Measurements from ENCODE around the gene RHCE. TPM values are rescaled to one million over a fixed set of nuclear protein-coding genes. Genes with fewer than 3 reads are reported as not detected.
"Not testable (repeated sequence)": the region's sequence is repeated elsewhere in the genome, so short reads cannot be mapped to it uniquely, and the experiment has no call there.

RHCE gene
- polyA plus RNA-seq, 3 donors: 0.47 TPM; not detected in 2

DNA sequence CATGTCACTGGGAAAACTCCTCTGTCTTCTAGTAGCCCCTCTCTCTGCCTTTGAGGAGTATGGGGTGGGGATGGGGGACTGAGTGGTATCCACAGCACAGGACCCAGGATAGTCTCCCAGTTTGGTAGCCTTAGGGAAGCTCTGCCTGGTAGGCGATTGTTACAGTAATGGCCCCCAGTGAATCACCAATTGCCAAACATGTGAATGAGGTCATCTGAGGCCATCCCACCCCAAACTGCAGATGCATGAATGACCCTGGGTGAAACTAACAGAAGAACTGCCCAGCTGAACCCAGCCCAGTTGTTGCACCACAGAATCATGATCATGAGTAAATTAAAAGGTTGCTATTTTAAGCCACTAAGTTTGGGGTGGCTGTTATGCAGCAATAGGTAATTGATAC lies 6.0 kb downstream of the RHCE start:
- peaks cover 2 to 11% (median 3%) of the 10 kb centered on the region in 7 donors for H3K9me3 Mint-ChIP-seq
- H3K79me2 ChIP-seq (ENCODE audit: insufficient read depth, low read length); H3K9me3 ChIP-seq (replicated peaks in 1 of 2; ENCODE audit: control insufficient read depth in 1 of 2, insufficient read depth in 1 of 2, low read length in 2 of 2); intact Hi-C loops (cut with micrococcal nuclease); H3K27me3 ChIP-seq (ENCODE audit: control insufficient read depth in 2 of 2, insufficient read depth in 2 of 2, low read length in 2 of 2); H3K36me3 ChIP-seq (replicated peaks in 1 of 2; ENCODE audit: control insufficient read depth in 1 of 2, insufficient read depth in 2 of 2, low read length in 2 of 2); H2AFZ ChIP-seq (ENCODE audit: insufficient read depth, low read depth, low read length, poor library complexity, severe bottlenecking); H3K27ac Mint-ChIP-seq; H3K4me3 ChIP-seq (replicated peaks in 1 of 3; ENCODE audit: low read depth in 2 of 3, low read length in 3 of 3); H3K4me1 ChIP-seq (ENCODE audit: control insufficient read depth in 1 of 2, insufficient read depth in 2 of 2, low read length in 2 of 2); H4K20me1 ChIP-seq (ENCODE audit: insufficient read depth, low read length); DNase-seq; H3K9ac ChIP-seq (ENCODE audit: insufficient read depth, low read length, poor library complexity, severe bottlenecking); H3K36me3 Mint-ChIP-seq; H3K4me1 Mint-ChIP-seq; H3K4me3 Mint-ChIP-seq; H3K27me3 Mint-ChIP-seq (ENCODE audit: low read depth in 3 of 3); H3K4me2 ChIP-seq (replicated peaks; ENCODE audit: extremely low read depth, low read length, poor library complexity, severe bottlenecking); H3K27ac ChIP-seq (ENCODE audit: low read depth in 1 of 2, low read length in 2 of 2): not testable (repeated sequence)
- no CpG with 5 or more reads among the region's 1 CpG for WGBS (ENCODE audit: insufficient coverage)

DNA sequence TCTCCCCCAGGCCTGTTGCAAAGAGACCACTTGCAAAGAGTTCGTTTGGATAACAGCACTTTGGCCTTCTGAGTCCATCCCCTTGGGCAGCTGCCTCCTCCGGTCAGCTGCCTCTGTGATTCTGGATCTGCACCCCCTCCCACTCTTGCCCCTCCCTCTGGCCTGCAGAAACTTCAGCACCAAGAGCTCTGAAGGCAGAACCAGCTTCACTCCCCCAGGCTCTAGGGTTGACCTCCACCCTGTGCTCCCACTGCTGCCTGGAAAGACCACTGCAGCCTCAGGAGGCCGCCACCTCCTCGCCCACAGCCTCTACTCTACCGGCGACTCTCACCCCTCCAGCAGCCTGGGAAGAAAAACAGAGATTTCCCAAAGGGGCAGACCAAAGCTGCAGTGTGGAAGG lies 6.5 kb downstream of the RHCE start:
- H3K36me3 Mint-ChIP-seq; H3K9me3 ChIP-seq (replicated peaks in 1 of 2; ENCODE audit: control insufficient read depth in 1 of 2, insufficient read depth in 1 of 2, low read length in 2 of 2); H3K4me3 ChIP-seq (replicated peaks in 1 of 3; ENCODE audit: low read depth in 2 of 3, low read length in 3 of 3); H3K4me1 ChIP-seq (ENCODE audit: control insufficient read depth in 1 of 2, insufficient read depth in 2 of 2, low read length in 2 of 2); H3K4me3 Mint-ChIP-seq; H3K9ac ChIP-seq (ENCODE audit: insufficient read depth, low read length, poor library complexity, severe bottlenecking); H3K27me3 Mint-ChIP-seq (ENCODE audit: low read depth in 3 of 3); H3K36me3 ChIP-seq (replicated peaks in 1 of 2; ENCODE audit: control insufficient read depth in 1 of 2, insufficient read depth in 2 of 2, low read length in 2 of 2); H3K27me3 ChIP-seq (ENCODE audit: control insufficient read depth in 2 of 2, insufficient read depth in 2 of 2, low read length in 2 of 2); H4K20me1 ChIP-seq (ENCODE audit: insufficient read depth, low read length); H2AFZ ChIP-seq (ENCODE audit: insufficient read depth, low read depth, low read length, poor library complexity, severe bottlenecking); intact Hi-C loops (cut with micrococcal nuclease); H3K4me1 Mint-ChIP-seq; DNase-seq; H3K4me2 ChIP-seq (replicated peaks; ENCODE audit: extremely low read depth, low read length, poor library complexity, severe bottlenecking); H3K27ac ChIP-seq (ENCODE audit: low read depth in 1 of 2, low read length in 2 of 2); H3K79me2 ChIP-seq (ENCODE audit: insufficient read depth, low read length); H3K27ac Mint-ChIP-seq: not testable (repeated sequence)
- WGBS (ENCODE audit: insufficient coverage): 100% methylated on average over 1 of the region's 6 CpGs
- peaks cover 2 to 11% (median 3%) of the 10 kb centered on the region in 7 donors for H3K9me3 Mint-ChIP-seq

DNA sequence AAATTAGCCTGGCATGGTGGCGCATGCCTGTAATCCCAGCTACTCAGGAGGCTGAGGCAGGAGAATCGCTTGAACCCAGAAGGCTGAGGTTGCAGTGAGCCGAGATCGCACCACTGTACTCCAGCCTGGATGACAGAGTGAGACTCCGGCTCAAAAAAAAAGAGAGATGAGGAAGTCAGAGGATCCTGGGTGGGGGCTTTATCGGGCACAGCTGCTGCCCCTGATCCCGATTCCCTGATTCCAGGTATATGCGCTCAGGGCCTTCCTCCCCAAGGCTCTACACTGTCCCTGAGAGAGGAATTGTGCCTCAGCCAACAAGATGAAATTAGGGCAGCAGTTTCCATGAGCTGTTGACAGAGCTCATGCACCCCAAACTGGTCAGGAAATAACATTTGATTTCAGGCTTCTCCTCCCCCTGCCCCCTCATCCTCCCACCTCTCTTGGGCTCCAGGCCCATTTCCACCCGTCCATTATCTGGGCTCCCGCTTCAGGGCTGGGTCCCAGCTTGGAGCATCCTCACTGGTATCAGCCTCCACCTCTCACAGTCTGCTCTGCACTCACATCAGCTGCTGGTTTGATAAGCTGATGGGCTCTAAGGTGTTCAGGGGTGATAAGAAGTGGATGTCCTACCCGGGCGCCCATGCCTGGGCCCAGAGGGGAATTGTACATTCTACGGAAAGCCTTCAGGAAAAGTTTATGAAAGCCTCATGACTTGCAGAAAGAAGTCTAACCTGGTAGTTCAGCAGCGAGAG lies 7.6 kb downstream of the RHCE start:
- H3K4me2 ChIP-seq (replicated peaks; ENCODE audit: extremely low read depth, low read length, poor library complexity, severe bottlenecking); H4K20me1 ChIP-seq (ENCODE audit: insufficient read depth, low read length); H2AFZ ChIP-seq (ENCODE audit: insufficient read depth, low read depth, low read length, poor library complexity, severe bottlenecking); H3K4me1 Mint-ChIP-seq; H3K4me3 ChIP-seq (replicated peaks in 1 of 3; ENCODE audit: low read depth in 2 of 3, low read length in 3 of 3); intact Hi-C loops (cut with micrococcal nuclease); H3K27me3 Mint-ChIP-seq (ENCODE audit: low read depth in 3 of 3); H3K4me3 Mint-ChIP-seq; H3K27me3 ChIP-seq (ENCODE audit: control insufficient read depth in 2 of 2, insufficient read depth in 2 of 2, low read length in 2 of 2); H3K79me2 ChIP-seq (ENCODE audit: insufficient read depth, low read length); H3K27ac ChIP-seq (ENCODE audit: low read depth in 1 of 2, low read length in 2 of 2); H3K4me1 ChIP-seq (ENCODE audit: control insufficient read depth in 1 of 2, insufficient read depth in 2 of 2, low read length in 2 of 2); H3K9me3 ChIP-seq (replicated peaks in 1 of 2; ENCODE audit: control insufficient read depth in 1 of 2, insufficient read depth in 1 of 2, low read length in 2 of 2); H3K36me3 ChIP-seq (replicated peaks in 1 of 2; ENCODE audit: control insufficient read depth in 1 of 2, insufficient read depth in 2 of 2, low read length in 2 of 2); H3K9ac ChIP-seq (ENCODE audit: insufficient read depth, low read length, poor library complexity, severe bottlenecking); H3K36me3 Mint-ChIP-seq; DNase-seq; H3K27ac Mint-ChIP-seq: not testable (repeated sequence)
- peaks cover 2 to 11% (median 3%) of the 10 kb centered on the region in 7 donors for H3K9me3 Mint-ChIP-seq
- WGBS (ENCODE audit: insufficient coverage): no CpG with 5 or more reads among the region's 14 CpGs

DNA sequence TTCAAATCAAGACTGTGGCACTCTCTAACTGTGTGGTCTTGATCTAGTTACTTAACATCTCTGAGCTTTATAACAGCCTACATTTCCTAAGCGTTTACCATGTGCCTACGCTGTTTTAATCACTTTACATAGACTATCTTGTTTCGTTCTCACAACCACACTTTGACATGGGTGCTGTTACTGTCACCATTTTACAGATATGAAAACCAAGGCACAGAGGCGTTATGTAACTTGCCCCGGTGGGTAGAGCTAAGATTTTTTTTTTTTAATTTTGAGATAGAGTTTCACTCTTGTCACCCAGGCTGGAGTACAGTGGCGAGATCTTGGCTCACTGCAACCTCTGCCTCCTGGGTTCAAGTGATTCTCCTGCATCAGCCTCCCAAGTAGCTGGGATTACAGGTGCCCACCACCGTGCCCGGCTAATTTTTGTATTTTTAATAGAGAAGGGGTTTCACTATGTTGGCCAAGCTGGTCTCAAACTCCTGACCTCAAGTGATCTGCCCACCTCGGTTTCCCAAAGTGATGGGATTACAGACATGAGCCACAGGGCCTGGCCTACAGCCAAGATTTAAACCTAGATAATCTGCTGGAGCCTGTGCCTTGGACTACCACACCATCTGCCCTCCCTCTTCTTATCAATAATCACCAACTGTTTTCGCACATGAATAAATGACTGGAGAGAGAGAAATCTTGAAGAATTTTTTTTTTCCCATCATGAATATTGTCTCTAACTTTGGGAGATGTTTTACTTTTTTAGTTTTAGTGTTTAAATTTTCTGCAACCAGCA lies 10.8 kb downstream of the RHCE start:
- not testable (repeated sequence) for H4K20me1 ChIP-seq (ENCODE audit: insufficient read depth, low read length); H3K36me3 ChIP-seq (replicated peaks in 1 of 2; ENCODE audit: control insufficient read depth in 1 of 2, insufficient read depth in 2 of 2, low read length in 2 of 2); H3K9me3 ChIP-seq (replicated peaks in 1 of 2; ENCODE audit: control insufficient read depth in 1 of 2, insufficient read depth in 1 of 2, low read length in 2 of 2); H3K27ac Mint-ChIP-seq; H3K79me2 ChIP-seq (ENCODE audit: insufficient read depth, low read length); H3K4me1 Mint-ChIP-seq; H3K4me2 ChIP-seq (replicated peaks; ENCODE audit: extremely low read depth, low read length, poor library complexity, severe bottlenecking); H3K27ac ChIP-seq (ENCODE audit: low read depth in 1 of 2, low read length in 2 of 2); H3K9ac ChIP-seq (ENCODE audit: insufficient read depth, low read length, poor library complexity, severe bottlenecking); H3K27me3 Mint-ChIP-seq (ENCODE audit: low read depth in 3 of 3); H3K4me3 ChIP-seq (replicated peaks in 1 of 3; ENCODE audit: low read depth in 2 of 3, low read length in 3 of 3); H3K36me3 Mint-ChIP-seq; DNase-seq; H3K4me3 Mint-ChIP-seq; H3K27me3 ChIP-seq (ENCODE audit: control insufficient read depth in 2 of 2, insufficient read depth in 2 of 2, low read length in 2 of 2); H2AFZ ChIP-seq (ENCODE audit: insufficient read depth, low read depth, low read length, poor library complexity, severe bottlenecking); H3K4me1 ChIP-seq (ENCODE audit: control insufficient read depth in 1 of 2, insufficient read depth in 2 of 2, low read length in 2 of 2); H3K9me3 Mint-ChIP-seq
- 90% methylated on average over 2 of the region's 10 CpGs for WGBS (ENCODE audit: insufficient coverage)
- intact Hi-C loops (cut with micrococcal nuclease): loop anchor here in 1 of 2 donors (2.0 kb wide), 1 partner anchor 125 kb away; no protein-coding TSS in a partner anchor

All from CD14-positive monocyte (primary cell).